HepG2 (cell line): Measurements from ENCODE around the gene CDC40. TPM values are rescaled to one million over a fixed set of nuclear protein-coding genes. Genes with fewer than 3 reads are reported as not detected.

ENCODE experiments used
- ARNTL ChIP-seq: sonication (generic); formaldehyde crosslinking; IDR thresholded peaks from 2 replicates; pipeline ENCODE4 v1.4.0; 2020; ENCODE audit warnings: mild to moderate bottlenecking, missing genetic modification reagents
- EP300 ChIP-seq, 3 experiments: sonication (generic) in 1 of 3; formaldehyde crosslinking in 1 of 3; IDR thresholded peaks; 2 replicates each; pipeline versions ENCODE4 v1.5.1 to v1.6.1; 2011 to 2020; ENCODE audit warnings: low read depth in 2 of 3, low read length in 2 of 3, borderline replicate concordance in 1 of 3, improper control_type of control experiment in 1 of 3, mild to moderate bottlenecking in 1 of 3, missing genetic modification reagents in 1 of 3, moderate library complexity in 1 of 3
- FOSL1 ChIP-seq: sonication (generic); formaldehyde crosslinking; IDR thresholded peaks from 2 replicates; pipeline ENCODE4 v1.9.0; 2021; ENCODE audit warnings: missing genetic modification reagents, borderline replicate concordance
- HDAC2 ChIP-seq: sonication (generic); formaldehyde crosslinking; IDR thresholded peaks from 2 replicates; pipeline ENCODE4 v1.4.0; 2020; ENCODE audit warnings: missing genetic modification reagents
- LCORL ChIP-seq, 2 experiments: fragments of 450-650 bp in 1 of 2; sonication (generic) in 1 of 2; formaldehyde crosslinking in 1 of 2; IDR thresholded peaks; 2 replicates each; pipeline versions ENCODE4 v1.5.0 to v1.6.1; 2017 to 2020; ENCODE audit warnings: antibody characterized with exemption in 1 of 2, missing genetic modification reagents in 1 of 2
- NFIC ChIP-seq: IDR thresholded peaks from 2 replicates; pipeline ENCODE4 v1.6.1; 2012; ENCODE audit warnings: mild to moderate bottlenecking, low read length, inconsistent platforms
- NRL ChIP-seq: sonication (generic); formaldehyde crosslinking; IDR thresholded peaks from 2 replicates; pipeline ENCODE4 v1.5.0; 2020; ENCODE audit warnings: missing genetic modification reagents, mild to moderate bottlenecking, moderate library complexity, borderline replicate concordance
- SMYD3 ChIP-seq: sonication (generic); formaldehyde crosslinking; IDR thresholded peaks from 2 replicates; pipeline ENCODE4 v1.8.1; 2023; ENCODE audit warnings: mild to moderate bottlenecking, missing genetic modification reagents
- TEAD3 ChIP-seq: optimal IDR thresholded peaks from 2 replicates; pipeline ENCODE3; 2016; ENCODE audit warnings: borderline replicate concordance
- THAP11 ChIP-seq: IDR thresholded peaks from 2 replicates; pipeline ENCODE4 v1.6.1; 2016; ENCODE audit warnings: missing biosample characterization, missing genetic modification reagents
- ZNF121 ChIP-seq: sonication (generic); formaldehyde crosslinking; IDR thresholded peaks from 2 replicates; pipeline ENCODE4 v1.5.0; 2020; ENCODE audit warnings: mild to moderate bottlenecking, missing genetic modification reagents
- ZNF570 ChIP-seq: sonication (generic); formaldehyde crosslinking; IDR thresholded peaks from 2 replicates; pipeline ENCODE4 v1.4.0; 2020; ENCODE audit warnings: mild to moderate bottlenecking, missing genetic modification reagents, borderline replicate concordance
- ZNF775 ChIP-seq: sonication (generic); formaldehyde crosslinking; IDR thresholded peaks from 2 replicates; pipeline ENCODE4 v1.4.0; 2020; ENCODE audit warnings: missing genetic modification reagents, mild to moderate bottlenecking, moderate library complexity, borderline replicate concordance
- ZSCAN12 ChIP-seq: sonication (generic); formaldehyde crosslinking; IDR thresholded peaks from 2 replicates; pipeline ENCODE4 v1.9.0; 2021; ENCODE audit warnings: mild to moderate bottlenecking, missing genetic modification reagents
- polyA plus RNA-seq, 8 experiments: library from polyadenylated mRNA; depleted of rRNA in 3 of 8; stranded (reverse) in 7 of 8; unstranded in 1 of 8; fragments of >200 nt; fragmentation: Illumina TruSeq in 4 of 8; extraction: Trizol in 4 of 8; gene quantifications; 2 replicates each; pipeline versions ENCODE4 v1.2.1 to v1.2.3, GENCODE V29; 2011 to 2016; ENCODE audit warnings: low read depth in 4 of 8, missing spikeins in 1 of 8, mixed read lengths in 1 of 8; ENCODE audit not compliant: insufficient read depth in 1 of 8
- total RNA-seq, 5 experiments: library from RNA; depleted of rRNA; stranded (reverse); fragments of >200 nt; fragmentation: Illumina TruSeq; extraction: Trizol; gene quantifications; 2 replicates each; pipeline ENCODE4 v1.2.3, GENCODE V29; 2016; ENCODE audit warnings: low read depth in 1 of 5
- TF ChIP-seq, protein P1 (sequence below): sonication (generic); formaldehyde crosslinking; IDR thresholded peaks from 2 replicates; pipeline ENCODE4 v1.4.0; 2020; ENCODE audit warnings: missing genetic modification reagents
- TF ChIP-seq, protein P2 (sequence below): sonication (generic); formaldehyde crosslinking; IDR thresholded peaks from 2 replicates; pipeline ENCODE4 v1.4.0; 2020; ENCODE audit warnings: missing genetic modification reagents, borderline replicate concordance
- TF ChIP-seq, protein P3 (sequence below): sonication (generic); formaldehyde crosslinking; IDR thresholded peaks from 2 replicates; pipeline ENCODE4 v1.4.0; 2020; ENCODE audit warnings: missing genetic modification reagents, low read depth, mild to moderate bottlenecking, borderline replicate concordance
- TF ChIP-seq, protein P4 (sequence below): sonication (generic); formaldehyde crosslinking; IDR thresholded peaks from 2 replicates; pipeline ENCODE4 v1.4.0; 2020; ENCODE audit warnings: mild to moderate bottlenecking, missing genetic modification reagents

Gene CDC40
- total and polyA plus RNA-seq, 2 of the 13 experiments (the other 11 are each of a cell fraction or from before 2014, with no cell fraction given), result 11.4 to 21.5 TPM

DNA sequence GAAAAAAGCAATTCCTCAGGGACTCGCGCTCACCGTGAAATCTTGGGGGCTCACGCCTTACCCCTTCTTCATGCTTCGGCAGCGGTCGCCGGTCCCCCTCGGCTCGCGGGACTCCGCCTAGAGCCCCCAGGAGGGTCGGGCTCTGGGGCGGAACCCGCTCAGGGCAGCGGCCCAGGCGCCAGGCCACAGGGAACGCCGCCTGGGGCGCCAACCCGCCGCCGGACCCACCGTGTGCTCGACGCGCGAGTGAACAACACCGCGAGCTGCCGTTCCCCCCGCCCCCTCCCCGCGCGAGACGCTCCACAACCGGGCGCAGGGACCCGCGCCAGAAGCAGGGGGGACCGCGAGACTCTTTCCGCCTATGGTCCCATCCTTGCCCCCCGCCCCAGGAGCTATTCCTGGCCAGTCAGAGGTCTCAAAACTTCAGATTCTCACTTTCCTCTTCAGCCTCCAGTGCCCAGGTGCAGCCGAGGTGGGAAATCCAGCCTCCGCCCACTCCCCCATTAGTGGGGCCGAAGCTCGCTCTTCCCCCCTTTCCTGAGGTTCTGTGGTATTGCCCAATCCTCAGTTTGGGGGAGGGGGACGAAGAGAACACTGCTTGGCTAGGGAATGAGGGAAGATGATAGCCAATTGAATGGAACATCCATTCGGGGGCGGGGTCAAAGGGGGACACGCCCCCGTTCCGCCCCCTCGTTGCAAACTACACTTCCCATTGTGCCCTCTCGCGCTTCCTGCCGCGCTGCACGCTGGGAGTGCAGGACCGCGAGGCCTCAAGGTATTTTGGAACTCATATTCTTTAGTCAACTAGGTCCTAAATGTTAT is 610 bp upstream of the CDC40 start, which contains the start of gene WASF1 (continued):
- no peak for TF ChIP-seq EP300 (IDR thresholded peaks at IDR 0.05; ENCODE audit: low read depth in 2 of 2, low read length in 2 of 2)
- TF ChIP-seq EP300 (CRISPR knock-in tag; IDR thresholded peaks at IDR 0.05; ENCODE audit: borderline replicate concordance), result 0 out of 2 replicates have a peak, but pooled peaks have one; percentile 42
- peak; percentile 98 for TF ChIP-seq THAP11 (CRISPR knock-in tag)
- TF ChIP-seq ZNF121, result no peak
- no peak for TF ChIP-seq FOSL1
- TF ChIP-seq, protein P1, sequence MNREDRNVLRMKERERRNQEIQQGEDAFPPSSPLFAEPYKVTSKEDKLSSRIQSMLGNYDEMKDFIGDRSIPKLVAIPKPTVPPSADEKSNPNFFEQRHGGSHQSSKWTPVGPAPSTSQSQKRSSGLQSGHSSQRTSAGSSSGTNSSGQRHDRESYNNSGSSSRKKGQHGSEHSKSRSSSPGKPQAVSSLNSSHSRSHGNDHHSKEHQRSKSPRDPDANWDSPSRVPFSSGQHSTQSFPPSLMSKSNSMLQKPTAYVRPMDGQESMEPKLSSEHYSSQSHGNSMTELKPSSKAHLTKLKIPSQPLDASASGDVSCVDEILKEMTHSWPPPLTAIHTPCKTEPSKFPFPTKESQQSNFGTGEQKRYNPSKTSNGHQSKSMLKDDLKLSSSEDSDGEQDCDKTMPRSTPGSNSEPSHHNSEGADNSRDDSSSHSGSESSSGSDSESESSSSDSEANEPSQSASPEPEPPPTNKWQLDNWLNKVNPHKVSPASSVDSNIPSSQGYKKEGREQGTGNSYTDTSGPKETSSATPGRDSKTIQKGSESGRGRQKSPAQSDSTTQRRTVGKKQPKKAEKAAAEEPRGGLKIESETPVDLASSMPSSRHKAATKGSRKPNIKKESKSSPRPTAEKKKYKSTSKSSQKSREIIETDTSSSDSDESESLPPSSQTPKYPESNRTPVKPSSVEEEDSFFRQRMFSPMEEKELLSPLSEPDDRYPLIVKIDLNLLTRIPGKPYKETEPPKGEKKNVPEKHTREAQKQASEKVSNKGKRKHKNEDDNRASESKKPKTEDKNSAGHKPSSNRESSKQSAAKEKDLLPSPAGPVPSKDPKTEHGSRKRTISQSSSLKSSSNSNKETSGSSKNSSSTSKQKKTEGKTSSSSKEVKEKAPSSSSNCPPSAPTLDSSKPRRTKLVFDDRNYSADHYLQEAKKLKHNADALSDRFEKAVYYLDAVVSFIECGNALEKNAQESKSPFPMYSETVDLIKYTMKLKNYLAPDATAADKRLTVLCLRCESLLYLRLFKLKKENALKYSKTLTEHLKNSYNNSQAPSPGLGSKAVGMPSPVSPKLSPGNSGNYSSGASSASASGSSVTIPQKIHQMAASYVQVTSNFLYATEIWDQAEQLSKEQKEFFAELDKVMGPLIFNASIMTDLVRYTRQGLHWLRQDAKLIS, result no peak
- no peak for TF ChIP-seq ZNF570 (CRISPR knock-in tag)
- no peak for TF ChIP-seq NRL
- TF ChIP-seq ZSCAN12 (CRISPR knock-in tag), result no peak
- TF ChIP-seq SMYD3, result peak; percentile 32; the same call in 1 of the 2 replicates
- no peak for TF ChIP-seq NFIC
- TF ChIP-seq HDAC2 (CRISPR knock-in tag), result no peak
- TF ChIP-seq ARNTL, result peak; percentile 54
- TF ChIP-seq, protein P2, sequence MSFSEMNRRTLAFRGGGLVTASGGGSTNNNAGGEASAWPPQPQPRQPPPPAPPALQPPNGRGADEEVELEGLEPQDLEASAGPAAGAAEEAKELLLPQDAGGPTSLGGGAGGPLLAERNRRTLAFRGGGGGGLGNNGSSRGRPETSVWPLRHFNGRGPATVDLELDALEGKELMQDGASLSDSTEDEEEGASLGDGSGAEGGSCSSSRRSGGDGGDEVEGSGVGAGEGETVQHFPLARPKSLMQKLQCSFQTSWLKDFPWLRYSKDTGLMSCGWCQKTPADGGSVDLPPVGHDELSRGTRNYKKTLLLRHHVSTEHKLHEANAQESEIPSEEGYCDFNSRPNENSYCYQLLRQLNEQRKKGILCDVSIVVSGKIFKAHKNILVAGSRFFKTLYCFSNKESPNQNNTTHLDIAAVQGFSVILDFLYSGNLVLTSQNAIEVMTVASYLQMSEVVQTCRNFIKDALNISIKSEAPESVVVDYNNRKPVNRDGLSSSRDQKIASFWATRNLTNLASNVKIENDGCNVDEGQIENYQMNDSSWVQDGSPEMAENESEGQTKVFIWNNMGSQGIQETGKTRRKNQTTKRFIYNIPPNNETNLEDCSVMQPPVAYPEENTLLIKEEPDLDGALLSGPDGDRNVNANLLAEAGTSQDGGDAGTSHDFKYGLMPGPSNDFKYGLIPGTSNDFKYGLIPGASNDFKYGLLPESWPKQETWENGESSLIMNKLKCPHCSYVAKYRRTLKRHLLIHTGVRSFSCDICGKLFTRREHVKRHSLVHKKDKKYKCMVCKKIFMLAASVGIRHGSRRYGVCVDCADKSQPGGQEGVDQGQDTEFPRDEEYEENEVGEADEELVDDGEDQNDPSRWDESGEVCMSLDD (CRISPR knock-in tag), result no peak
- no peak for TF ChIP-seq ZNF775
- TF ChIP-seq, protein P3, sequence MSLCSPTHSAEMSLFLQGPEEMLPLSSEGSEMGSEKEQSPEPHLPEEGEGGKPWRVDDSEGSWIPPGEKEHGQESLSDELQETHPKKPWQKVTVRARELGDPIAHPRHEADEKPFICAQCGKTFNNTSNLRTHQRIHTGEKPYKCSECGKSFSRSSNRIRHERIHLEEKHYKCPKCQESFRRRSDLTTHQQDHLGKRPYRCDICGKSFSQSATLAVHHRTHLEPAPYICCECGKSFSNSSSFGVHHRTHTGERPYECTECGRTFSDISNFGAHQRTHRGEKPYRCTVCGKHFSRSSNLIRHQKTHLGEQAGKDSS (CRISPR knock-in tag), result peak; percentile 79; the same call in 1 of the 2 replicates
- TF ChIP-seq LCORL (IDR thresholded peaks at IDR 0.05), result no peak
- TF ChIP-seq LCORL (CRISPR knock-in tag; IDR thresholded peaks at IDR 0.05), result 0 out of 2 replicates have a peak, but pooled peaks have one; percentile 25
- TF ChIP-seq TEAD3 (CRISPR knock-in tag), result peak; percentile 38
- TF ChIP-seq, protein P4, sequence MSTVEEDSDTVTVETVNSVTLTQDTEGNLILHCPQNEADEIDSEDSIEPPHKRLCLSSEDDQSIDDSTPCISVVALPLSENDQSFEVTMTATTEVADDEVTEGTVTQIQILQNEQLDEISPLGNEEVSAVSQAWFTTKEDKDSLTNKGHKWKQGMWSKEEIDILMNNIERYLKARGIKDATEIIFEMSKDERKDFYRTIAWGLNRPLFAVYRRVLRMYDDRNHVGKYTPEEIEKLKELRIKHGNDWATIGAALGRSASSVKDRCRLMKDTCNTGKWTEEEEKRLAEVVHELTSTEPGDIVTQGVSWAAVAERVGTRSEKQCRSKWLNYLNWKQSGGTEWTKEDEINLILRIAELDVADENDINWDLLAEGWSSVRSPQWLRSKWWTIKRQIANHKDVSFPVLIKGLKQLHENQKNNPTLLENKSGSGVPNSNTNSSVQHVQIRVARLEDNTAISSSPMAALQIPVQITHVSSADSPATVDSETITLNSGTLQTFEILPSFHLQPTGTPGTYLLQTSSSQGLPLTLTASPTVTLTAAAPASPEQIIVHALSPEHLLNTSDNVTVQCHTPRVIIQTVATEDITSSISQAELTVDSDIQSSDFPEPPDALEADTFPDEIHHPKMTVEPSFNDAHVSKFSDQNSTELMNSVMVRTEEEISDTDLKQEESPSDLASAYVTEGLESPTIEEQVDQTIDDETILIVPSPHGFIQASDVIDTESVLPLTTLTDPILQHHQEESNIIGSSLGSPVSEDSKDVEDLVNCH (CRISPR knock-in tag), result 0 out of 2 replicates have a peak, but pooled peaks have one; percentile 19
